ENCODE measurements around the gene FRK. TPM values are rescaled to one million over a fixed set of nuclear protein-coding genes. Genes with fewer than 3 reads are reported as not detected.

The FRK gene
- total and polyA plus RNA-seq, 9 donors = 0.38 to 3.5 (median 1.1) TPM

DNA sequence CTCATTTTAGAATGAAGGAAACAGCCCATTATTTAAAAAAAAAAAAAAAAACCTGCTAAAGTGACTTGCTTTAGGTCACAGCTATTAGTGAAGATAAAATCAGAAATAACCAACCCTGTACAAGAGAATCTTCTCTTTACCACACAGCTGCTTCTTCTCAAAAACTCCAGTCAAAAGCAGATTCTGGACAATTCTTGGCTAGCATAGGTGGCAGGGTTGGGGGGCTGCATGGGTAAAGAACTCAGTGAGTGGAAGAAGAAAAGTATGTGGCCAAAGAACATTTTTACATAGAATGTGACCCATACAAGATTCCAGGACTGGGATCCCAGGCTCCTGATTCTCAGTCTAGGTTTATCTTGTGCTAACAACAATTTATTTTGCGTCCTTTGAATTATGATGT lies 9.4 kb upstream of the FRK start:
- DNase-seq = no peak
- H3K27ac ChIP-seq = no peak overlapping the region
- no peaks in the 10 kb centered on the region for H3K36me3 ChIP-seq
- H3K27me3 ChIP-seq = no peaks in the 10 kb centered on the region
- TF ChIP-seq POLR2A (IDR thresholded peaks at IDR 0.05) (no peak), EP300 (IDR thresholded peaks at IDR 0.05) (no peak)
- TF ChIP-seq, protein P1, sequence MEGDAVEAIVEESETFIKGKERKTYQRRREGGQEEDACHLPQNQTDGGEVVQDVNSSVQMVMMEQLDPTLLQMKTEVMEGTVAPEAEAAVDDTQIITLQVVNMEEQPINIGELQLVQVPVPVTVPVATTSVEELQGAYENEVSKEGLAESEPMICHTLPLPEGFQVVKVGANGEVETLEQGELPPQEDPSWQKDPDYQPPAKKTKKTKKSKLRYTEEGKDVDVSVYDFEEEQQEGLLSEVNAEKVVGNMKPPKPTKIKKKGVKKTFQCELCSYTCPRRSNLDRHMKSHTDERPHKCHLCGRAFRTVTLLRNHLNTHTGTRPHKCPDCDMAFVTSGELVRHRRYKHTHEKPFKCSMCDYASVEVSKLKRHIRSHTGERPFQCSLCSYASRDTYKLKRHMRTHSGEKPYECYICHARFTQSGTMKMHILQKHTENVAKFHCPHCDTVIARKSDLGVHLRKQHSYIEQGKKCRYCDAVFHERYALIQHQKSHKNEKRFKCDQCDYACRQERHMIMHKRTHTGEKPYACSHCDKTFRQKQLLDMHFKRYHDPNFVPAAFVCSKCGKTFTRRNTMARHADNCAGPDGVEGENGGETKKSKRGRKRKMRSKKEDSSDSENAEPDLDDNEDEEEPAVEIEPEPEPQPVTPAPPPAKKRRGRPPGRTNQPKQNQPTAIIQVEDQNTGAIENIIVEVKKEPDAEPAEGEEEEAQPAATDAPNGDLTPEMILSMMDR (IDR thresholded peaks at IDR 0.05) = no peak
- 74 to 88% (median 81%) methylated on average over 1 of the region's 1 CpG for WGBS, 3 donors
- no peak overlapping the region for H3K4me3 ChIP-seq
- intact Hi-C loops (cut with DNase I) = no loop called here
- no peaks in the 10 kb centered on the region for H3K9me3 ChIP-seq
- H3K4me1 ChIP-seq (ENCODE audit: insufficient read depth) = no peaks in the 10 kb centered on the region

DNA sequence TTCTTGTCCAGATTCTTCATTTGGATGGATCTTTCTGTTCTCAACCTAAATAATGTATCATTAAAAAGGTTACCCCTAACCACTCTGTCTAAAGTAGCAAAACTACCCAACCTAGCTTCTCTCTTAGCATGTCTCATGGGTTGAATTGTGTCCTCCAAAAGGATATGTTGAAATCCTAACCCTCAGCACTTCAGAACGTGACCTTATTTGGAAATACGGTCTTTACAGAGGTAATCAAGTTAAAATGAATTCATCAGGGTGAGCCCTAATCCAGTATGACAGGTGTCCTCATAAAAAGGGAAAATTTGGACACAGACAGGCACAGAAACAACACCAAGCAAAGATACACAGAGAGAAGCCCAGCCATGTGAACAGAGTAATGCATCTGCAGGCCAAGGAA lies 6.1 kb upstream of the FRK start:
- intact Hi-C loops (cut with DNase I) = no loop called here
- TF ChIP-seq EP300 (IDR thresholded peaks at IDR 0.05) (no peak), POLR2A (IDR thresholded peaks at IDR 0.05) (no peak)
- TF ChIP-seq, protein P1 (IDR thresholded peaks at IDR 0.05) = no peak
- whole genome bisulfite sequencing, 3 donors = 85 to 90% (median 86%) methylated on average over 2 of the region's 2 CpGs

DNA sequence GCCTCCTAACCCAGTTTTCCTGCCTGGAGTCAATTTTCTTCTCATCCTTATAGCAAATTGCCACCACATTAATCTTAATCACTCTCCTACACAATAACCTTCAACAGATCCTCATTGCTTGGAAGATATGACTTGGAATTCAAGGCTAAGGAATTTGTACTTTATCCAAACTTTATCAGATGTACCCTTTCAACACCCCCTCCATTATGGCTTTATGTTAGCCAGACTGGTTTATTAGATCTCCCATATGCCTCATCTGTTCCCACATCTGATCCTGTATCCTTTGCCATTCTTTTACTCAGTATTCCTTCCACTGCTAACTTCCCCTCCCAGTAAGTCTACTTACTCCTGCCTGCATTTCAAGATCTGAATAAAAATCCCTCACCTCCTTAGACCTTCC lies 4.0 kb upstream of the FRK start:
- H3K27ac ChIP-seq = no peak overlapping the region
- intact Hi-C loops (cut with DNase I) = no loop called here
- TF ChIP-seq POLR2A (IDR thresholded peaks at IDR 0.05) (no peak), EP300 (IDR thresholded peaks at IDR 0.05) (no peak)
- TF ChIP-seq, protein P1 (IDR thresholded peaks at IDR 0.05) = no peak

More for the DNA sequence above, 6.1 kb upstream of the FRK start:
- Histone ChIP-seq H3K27ac (no peak overlapping the region), H3K36me3 (no peaks in the 10 kb centered on the region), H3K4me3 (no peak overlapping the region), H3K27me3 (no peaks in the 10 kb centered on the region), H3K9me3 (no peaks in the 10 kb centered on the region), H3K4me1 (ENCODE audit: insufficient read depth) (no peaks in the 10 kb centered on the region)
- DNase-seq = no peak

DNA sequence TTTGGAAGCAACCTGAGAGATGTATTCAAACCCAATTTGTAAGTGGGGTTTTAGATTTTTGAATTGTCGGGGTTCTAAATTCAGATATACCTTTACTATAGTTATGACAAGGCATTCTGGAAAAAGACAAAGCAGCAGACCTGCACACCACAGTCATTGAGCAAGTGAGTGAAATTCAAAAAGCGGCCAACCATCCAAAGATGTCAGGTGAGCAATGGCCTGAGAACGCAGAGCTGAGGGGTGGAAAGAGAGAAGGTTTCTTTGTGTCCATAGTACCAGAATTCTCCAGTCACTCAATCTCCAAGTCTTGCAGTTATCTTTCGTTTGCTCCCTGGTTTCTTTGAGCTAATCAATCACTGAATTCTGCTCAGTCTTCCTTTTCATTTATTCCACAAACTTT lies 1.8 kb upstream of the FRK start:
- TF ChIP-seq EP300 (IDR thresholded peaks at IDR 0.05) = no peak
- no peak for TF ChIP-seq POLR2A (IDR thresholded peaks at IDR 0.05)
- TF ChIP-seq, protein P1 (IDR thresholded peaks at IDR 0.05) = no peak
- intact Hi-C loops (cut with DNase I) = no loop called here
- DNase-seq = no peak
- 91 to 95% (median 94%) methylated on average over 4 of the region's 4 CpGs for WGBS, 3 donors
- Histone ChIP-seq H3K36me3 (no peaks in the 10 kb centered on the region), H3K4me3 (no peak overlapping the region), H3K27ac (no peak overlapping the region), H3K27me3 (no peaks in the 10 kb centered on the region), H3K4me1 (ENCODE audit: insufficient read depth) (no peaks in the 10 kb centered on the region), H3K9me3 (no peaks in the 10 kb centered on the region)

More for the DNA sequence above, 4.0 kb upstream of the FRK start:
- H3K36me3 ChIP-seq = no peaks in the 10 kb centered on the region
- H3K4me3 ChIP-seq = no peak overlapping the region
- no peaks in the 10 kb centered on the region for H3K9me3 ChIP-seq
- no peaks in the 10 kb centered on the region for H3K4me1 ChIP-seq (ENCODE audit: insufficient read depth)
- no peaks in the 10 kb centered on the region for H3K27me3 ChIP-seq
- DNase-seq = no peak
